Panc1 (cell line): ENCODE results near the gene SLIT3.

Experiments used
- POLR2AphosphoS5 ChIP-seq: IDR thresholded peaks from 2 replicates; pipeline ENCODE4 v1.6.1; 2012; ENCODE audit warnings: mild to moderate bottlenecking, low read depth, low read length, moderate library complexity
- SIN3A ChIP-seq: IDR thresholded peaks from 2 replicates; pipeline ENCODE4 v1.6.1; 2012; ENCODE audit warnings: low read depth, mild to moderate bottlenecking, low read length, moderate library complexity, borderline replicate concordance; ENCODE audit not compliant: insufficient read depth
- TCF7L2 ChIP-seq: IDR thresholded peaks from 2 replicates; pipeline ENCODE4 v1.6.1; 2011; ENCODE audit warnings: mild to moderate bottlenecking, low read depth, low read length, inconsistent platforms
- TF ChIP-seq, protein P1 (sequence below): fragments of 450-650 bp; IDR thresholded peaks from 2 replicates; pipeline ENCODE4 v1.5.1; 2017; ENCODE audit warnings: mild to moderate bottlenecking
- TF ChIP-seq, protein P2 (sequence below), 2 experiments: IDR thresholded peaks; 2 replicates each; pipeline ENCODE4 v1.6.1; 2011 to 2012; ENCODE audit warnings: low read depth in 2 of 2, control low read depth in 1 of 2, low read length in 1 of 2, mild to moderate bottlenecking in 1 of 2, moderate library complexity in 1 of 2; ENCODE audit not compliant: insufficient read depth in 1 of 2

- no peak for TF ChIP-seq POLR2AphosphoS5
- TF ChIP-seq, protein P1, sequence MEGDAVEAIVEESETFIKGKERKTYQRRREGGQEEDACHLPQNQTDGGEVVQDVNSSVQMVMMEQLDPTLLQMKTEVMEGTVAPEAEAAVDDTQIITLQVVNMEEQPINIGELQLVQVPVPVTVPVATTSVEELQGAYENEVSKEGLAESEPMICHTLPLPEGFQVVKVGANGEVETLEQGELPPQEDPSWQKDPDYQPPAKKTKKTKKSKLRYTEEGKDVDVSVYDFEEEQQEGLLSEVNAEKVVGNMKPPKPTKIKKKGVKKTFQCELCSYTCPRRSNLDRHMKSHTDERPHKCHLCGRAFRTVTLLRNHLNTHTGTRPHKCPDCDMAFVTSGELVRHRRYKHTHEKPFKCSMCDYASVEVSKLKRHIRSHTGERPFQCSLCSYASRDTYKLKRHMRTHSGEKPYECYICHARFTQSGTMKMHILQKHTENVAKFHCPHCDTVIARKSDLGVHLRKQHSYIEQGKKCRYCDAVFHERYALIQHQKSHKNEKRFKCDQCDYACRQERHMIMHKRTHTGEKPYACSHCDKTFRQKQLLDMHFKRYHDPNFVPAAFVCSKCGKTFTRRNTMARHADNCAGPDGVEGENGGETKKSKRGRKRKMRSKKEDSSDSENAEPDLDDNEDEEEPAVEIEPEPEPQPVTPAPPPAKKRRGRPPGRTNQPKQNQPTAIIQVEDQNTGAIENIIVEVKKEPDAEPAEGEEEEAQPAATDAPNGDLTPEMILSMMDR = no peak
- TF ChIP-seq, protein P2, sequence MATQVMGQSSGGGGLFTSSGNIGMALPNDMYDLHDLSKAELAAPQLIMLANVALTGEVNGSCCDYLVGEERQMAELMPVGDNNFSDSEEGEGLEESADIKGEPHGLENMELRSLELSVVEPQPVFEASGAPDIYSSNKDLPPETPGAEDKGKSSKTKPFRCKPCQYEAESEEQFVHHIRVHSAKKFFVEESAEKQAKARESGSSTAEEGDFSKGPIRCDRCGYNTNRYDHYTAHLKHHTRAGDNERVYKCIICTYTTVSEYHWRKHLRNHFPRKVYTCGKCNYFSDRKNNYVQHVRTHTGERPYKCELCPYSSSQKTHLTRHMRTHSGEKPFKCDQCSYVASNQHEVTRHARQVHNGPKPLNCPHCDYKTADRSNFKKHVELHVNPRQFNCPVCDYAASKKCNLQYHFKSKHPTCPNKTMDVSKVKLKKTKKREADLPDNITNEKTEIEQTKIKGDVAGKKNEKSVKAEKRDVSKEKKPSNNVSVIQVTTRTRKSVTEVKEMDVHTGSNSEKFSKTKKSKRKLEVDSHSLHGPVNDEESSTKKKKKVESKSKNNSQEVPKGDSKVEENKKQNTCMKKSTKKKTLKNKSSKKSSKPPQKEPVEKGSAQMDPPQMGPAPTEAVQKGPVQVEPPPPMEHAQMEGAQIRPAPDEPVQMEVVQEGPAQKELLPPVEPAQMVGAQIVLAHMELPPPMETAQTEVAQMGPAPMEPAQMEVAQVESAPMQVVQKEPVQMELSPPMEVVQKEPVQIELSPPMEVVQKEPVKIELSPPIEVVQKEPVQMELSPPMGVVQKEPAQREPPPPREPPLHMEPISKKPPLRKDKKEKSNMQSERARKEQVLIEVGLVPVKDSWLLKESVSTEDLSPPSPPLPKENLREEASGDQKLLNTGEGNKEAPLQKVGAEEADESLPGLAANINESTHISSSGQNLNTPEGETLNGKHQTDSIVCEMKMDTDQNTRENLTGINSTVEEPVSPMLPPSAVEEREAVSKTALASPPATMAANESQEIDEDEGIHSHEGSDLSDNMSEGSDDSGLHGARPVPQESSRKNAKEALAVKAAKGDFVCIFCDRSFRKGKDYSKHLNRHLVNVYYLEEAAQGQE (IDR thresholded peaks at IDR 0.05; ENCODE audit: insufficient read depth in 1 of 2, low read depth in 2 of 2, low read length in 1 of 2) = no peak
- no peak for TF ChIP-seq SIN3A
- no peak for TF ChIP-seq TCF7L2
Measured at GRCh38 chr5:169101966-169102365, 199.0 kb downstream of the SLIT3 start.
